ENCODE data around the gene GDPD4. TPM values are rescaled to one million over a fixed set of nuclear protein-coding genes. Genes with fewer than 3 reads are reported as not detected.

Gene GDPD4
- total RNA-seq, 1 experiment from 2014 or later, result not detected

DNA sequence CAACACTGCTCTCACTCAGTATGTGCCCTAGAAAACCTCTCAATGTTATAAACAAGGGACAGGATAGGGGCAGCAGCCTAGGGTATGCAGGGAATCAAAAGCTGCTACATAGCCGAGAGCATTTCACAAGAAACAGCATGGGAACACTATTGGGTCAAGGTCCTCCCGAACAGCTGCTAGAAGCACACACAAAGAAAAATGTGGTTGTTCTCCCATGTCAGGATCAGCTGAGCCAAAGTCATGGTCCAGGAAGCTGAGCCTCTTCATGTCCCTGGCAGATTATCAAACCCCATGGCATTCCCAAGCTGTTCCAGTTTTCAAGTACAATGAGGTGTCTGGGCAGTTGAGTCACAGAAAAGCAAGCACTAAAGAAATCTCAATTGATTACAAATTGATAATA, 21.0 kb upstream of the GDPD4 start:
- ChIA-PET RAD21 (ENCODE audit: low non-redundant PET in 1 of 2, low total read pairs in 2 of 2, uncharacterized antibody in 2 of 2, unreplicated experiment in 2 of 2) (no interaction called here), POLR2A (no interaction called here), CTCF (no interaction called here)
- Histone ChIP-seq H3K4me3 (replicated peaks in 1 of 2; ENCODE audit: low read depth in 1 of 2, low read length in 2 of 2) (no peak overlapping the region), H3K9me2 (ENCODE audit: insufficient read depth) (no peaks in the 10 kb centered on the region), H3K27ac (ENCODE audit: low read depth, low read length) (no peak overlapping the region), H3K9ac (ENCODE audit: low read length) (no peak overlapping the region), H3K9me3 (ENCODE audit: control insufficient read depth in 1 of 2, insufficient read depth in 1 of 2, low read depth in 1 of 2, low read length in 2 of 2) (no peaks in the 10 kb centered on the region), H3K36me3 (ENCODE audit: control insufficient read depth in 1 of 2, insufficient read depth in 2 of 2, low read length in 2 of 2) (peaks cover 0 to 8% of the 10 kb centered on the region in 2 experiments; a peak in 1 of 4 replicates), H4K20me1 (ENCODE audit: insufficient read depth) (no peaks in the 10 kb centered on the region), H3K4me2 (ENCODE audit: low read length) (no peak overlapping the region), H3K27me3 (ENCODE audit: insufficient read depth, low read length) (no peaks in the 10 kb centered on the region), H3K4me1 (ENCODE audit: control insufficient read depth in 1 of 2, insufficient read depth in 2 of 2, low read length in 2 of 2) (no peaks in the 10 kb centered on the region), H3K79me2 (ENCODE audit: insufficient read depth, low read length) (no peaks in the 10 kb centered on the region), H2AFZ (ENCODE audit: low read depth, low read length, poor library complexity, severe bottlenecking) (no peak overlapping the region)
- DNase-seq (ENCODE audit: low read depth, low spot score) (no peak), ATAC-seq (no peak)
- no TSS peak for BruUV-seq (replicated peaks)
- TF ChIP-seq TCF7L2 (IDR thresholded peaks at IDR 0.05; ENCODE audit: borderline replicate concordance, extremely low read depth, insufficient read depth, insufficient read length) (no peak), EZH2 (IDR thresholded peaks at IDR 0.05) (no peak), CBX3 (IDR thresholded peaks at IDR 0.05; ENCODE audit: low read depth) (no peak), SP1 (IDR thresholded peaks at IDR 0.05; ENCODE audit: low read depth) (no peak), ZNF274 (IDR thresholded peaks at IDR 0.05; ENCODE audit: low read depth, low read length) (no peak), JUND (IDR thresholded peaks at IDR 0.05) (no peak), SRF (IDR thresholded peaks at IDR 0.05; ENCODE audit: low read depth) (no peak), EZH2phosphoT487 (IDR thresholded peaks at IDR 0.05; ENCODE audit: borderline replicate concordance) (no peak), POLR2AphosphoS5 (IDR thresholded peaks at IDR 0.05; ENCODE audit: low read depth, low read length) (no peak), ELF1 (IDR thresholded peaks at IDR 0.05; ENCODE audit: borderline replicate concordance, low read depth) (no peak), YY1 (IDR thresholded peaks at IDR 0.05; ENCODE audit: extremely low read depth, insufficient replicate concordance, low read depth, low read length) (no peak), FOSL1 (IDR thresholded peaks at IDR 0.05; ENCODE audit: low read depth) (no peak), POLR2A (IDR thresholded peaks at IDR 0.05; ENCODE audit: borderline replicate concordance, extremely low read depth, insufficient read depth, insufficient read length) (no peak)
- TF ChIP-seq, protein P1, sequence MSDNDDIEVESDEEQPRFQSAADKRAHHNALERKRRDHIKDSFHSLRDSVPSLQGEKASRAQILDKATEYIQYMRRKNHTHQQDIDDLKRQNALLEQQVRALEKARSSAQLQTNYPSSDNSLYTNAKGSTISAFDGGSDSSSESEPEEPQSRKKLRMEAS (IDR thresholded peaks at IDR 0.05), result no peak
- TF ChIP-seq, protein P2, sequence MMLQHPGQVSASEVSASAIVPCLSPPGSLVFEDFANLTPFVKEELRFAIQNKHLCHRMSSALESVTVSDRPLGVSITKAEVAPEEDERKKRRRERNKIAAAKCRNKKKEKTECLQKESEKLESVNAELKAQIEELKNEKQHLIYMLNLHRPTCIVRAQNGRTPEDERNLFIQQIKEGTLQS (IDR thresholded peaks at IDR 0.05), result no peak
- TF ChIP-seq, protein P3, sequence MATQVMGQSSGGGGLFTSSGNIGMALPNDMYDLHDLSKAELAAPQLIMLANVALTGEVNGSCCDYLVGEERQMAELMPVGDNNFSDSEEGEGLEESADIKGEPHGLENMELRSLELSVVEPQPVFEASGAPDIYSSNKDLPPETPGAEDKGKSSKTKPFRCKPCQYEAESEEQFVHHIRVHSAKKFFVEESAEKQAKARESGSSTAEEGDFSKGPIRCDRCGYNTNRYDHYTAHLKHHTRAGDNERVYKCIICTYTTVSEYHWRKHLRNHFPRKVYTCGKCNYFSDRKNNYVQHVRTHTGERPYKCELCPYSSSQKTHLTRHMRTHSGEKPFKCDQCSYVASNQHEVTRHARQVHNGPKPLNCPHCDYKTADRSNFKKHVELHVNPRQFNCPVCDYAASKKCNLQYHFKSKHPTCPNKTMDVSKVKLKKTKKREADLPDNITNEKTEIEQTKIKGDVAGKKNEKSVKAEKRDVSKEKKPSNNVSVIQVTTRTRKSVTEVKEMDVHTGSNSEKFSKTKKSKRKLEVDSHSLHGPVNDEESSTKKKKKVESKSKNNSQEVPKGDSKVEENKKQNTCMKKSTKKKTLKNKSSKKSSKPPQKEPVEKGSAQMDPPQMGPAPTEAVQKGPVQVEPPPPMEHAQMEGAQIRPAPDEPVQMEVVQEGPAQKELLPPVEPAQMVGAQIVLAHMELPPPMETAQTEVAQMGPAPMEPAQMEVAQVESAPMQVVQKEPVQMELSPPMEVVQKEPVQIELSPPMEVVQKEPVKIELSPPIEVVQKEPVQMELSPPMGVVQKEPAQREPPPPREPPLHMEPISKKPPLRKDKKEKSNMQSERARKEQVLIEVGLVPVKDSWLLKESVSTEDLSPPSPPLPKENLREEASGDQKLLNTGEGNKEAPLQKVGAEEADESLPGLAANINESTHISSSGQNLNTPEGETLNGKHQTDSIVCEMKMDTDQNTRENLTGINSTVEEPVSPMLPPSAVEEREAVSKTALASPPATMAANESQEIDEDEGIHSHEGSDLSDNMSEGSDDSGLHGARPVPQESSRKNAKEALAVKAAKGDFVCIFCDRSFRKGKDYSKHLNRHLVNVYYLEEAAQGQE (IDR thresholded peaks at IDR 0.05; ENCODE audit: low read depth), result no peak
- TF ChIP-seq, protein P4, sequence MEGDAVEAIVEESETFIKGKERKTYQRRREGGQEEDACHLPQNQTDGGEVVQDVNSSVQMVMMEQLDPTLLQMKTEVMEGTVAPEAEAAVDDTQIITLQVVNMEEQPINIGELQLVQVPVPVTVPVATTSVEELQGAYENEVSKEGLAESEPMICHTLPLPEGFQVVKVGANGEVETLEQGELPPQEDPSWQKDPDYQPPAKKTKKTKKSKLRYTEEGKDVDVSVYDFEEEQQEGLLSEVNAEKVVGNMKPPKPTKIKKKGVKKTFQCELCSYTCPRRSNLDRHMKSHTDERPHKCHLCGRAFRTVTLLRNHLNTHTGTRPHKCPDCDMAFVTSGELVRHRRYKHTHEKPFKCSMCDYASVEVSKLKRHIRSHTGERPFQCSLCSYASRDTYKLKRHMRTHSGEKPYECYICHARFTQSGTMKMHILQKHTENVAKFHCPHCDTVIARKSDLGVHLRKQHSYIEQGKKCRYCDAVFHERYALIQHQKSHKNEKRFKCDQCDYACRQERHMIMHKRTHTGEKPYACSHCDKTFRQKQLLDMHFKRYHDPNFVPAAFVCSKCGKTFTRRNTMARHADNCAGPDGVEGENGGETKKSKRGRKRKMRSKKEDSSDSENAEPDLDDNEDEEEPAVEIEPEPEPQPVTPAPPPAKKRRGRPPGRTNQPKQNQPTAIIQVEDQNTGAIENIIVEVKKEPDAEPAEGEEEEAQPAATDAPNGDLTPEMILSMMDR (IDR thresholded peaks at IDR 0.05 in 2 of 3, conservative IDR thresholded peaks at IDR 0.05 in 1 of 3; ENCODE audit: borderline replicate concordance in 1 of 3, insufficient read depth in 1 of 3, low read depth in 2 of 3, low read length in 2 of 3), result no peak
- intact Hi-C loops (cut with micrococcal nuclease), result no loop called here
